Testis (tissue), 5 donors: Measurements from ENCODE around the gene GRIK1. TPM values are rescaled to one million over a fixed set of nuclear protein-coding genes. Genes with fewer than 3 reads are reported as not detected.

Experiments used
- DNase-seq: peaks from one replicate; pipeline ENCODE4 v3.0.0-alpha.2; 2019
- H3K27ac ChIP-seq, 2 donors: fragments of 200-600 bp; sonication (generic); one replicate each; pipeline ENCODE4 v1.5.1; 2019
- H3K27me3 ChIP-seq: fragments of 200-600 bp; sonication (generic); one replicate; pipeline ENCODE4 v1.5.1; 2019
- H3K36me3 ChIP-seq: fragments of 200-600 bp; sonication (generic); one replicate; pipeline ENCODE4 v1.5.1; 2017; ENCODE audit warnings: low read depth; ENCODE audit errors: missing control alignments
- H3K4me1 ChIP-seq: fragments of 200-600 bp; sonication (generic); one replicate; pipeline ENCODE4 v1.5.1; 2019
- H3K4me3 ChIP-seq, 2 donors: fragments of 200-600 bp; sonication (generic); one replicate each; pipeline ENCODE4 v1.5.1; 2017 to 2019
- H3K9me3 ChIP-seq: fragments of 200-600 bp; sonication (generic); one replicate; pipeline ENCODE4 v1.5.1; 2017
- POLR2A ChIP-seq: fragments of 450-650 bp; IDR thresholded peaks from one replicate; pipeline ENCODE4 v1.6.1; 2017; ENCODE audit warnings: antibody characterized with exemption, mild to moderate bottlenecking, moderate library complexity
- WGBS, 2 donors: methylation state at CpG; one replicate each; pipeline ENCODE4 v1.1.5; 2018; 5-methylcytosine and 5-hydroxymethylcytosine counted together
- intact Hi-C: fragments of 100-400 bp; cut with DNase I; formaldehyde crosslinking; loops from one replicate; pipeline ENCODE4 v1.15.1; 2023; ENCODE audit warnings: low total_unique reads
- long read RNA-seq, 2 donors: transcript quantifications; one replicate each; lab custom pipeline, GENCODE V29; 2026
- polyA plus RNA-seq: library from polyadenylated mRNA; stranded (reverse); fragments of 350-450 nt; fragmentation: Illumina TruSeq; extraction: RNeasy Lipid Tissue Mini Kit (QIAGEN cat#74804); gene quantifications from one replicate; pipeline ENCODE4 v1.2.3, GENCODE V29; 2014; ENCODE audit warnings: low read depth, low replicate concordance; ENCODE audit not compliant: insufficient read depth
- total RNA-seq, 2 donors: library from RNA; depleted of rRNA; stranded (reverse); fragments of >200 nt; gene quantifications; one replicate each; pipeline ENCODE4 v1.2.3, GENCODE V29; 2016
- TF ChIP-seq, protein P1 (sequence below), 3 experiments: fragments of 450-650 bp in 2 of 3; fragments of 200-600 bp in 1 of 3; sonication (generic) in 1 of 3; IDR thresholded peaks; one replicate each; pipeline ENCODE4 v1.5.1; 2016 to 2019; ENCODE audit warnings: antibody characterized with exemption in 3 of 3, mild to moderate bottlenecking in 2 of 3, moderate library complexity in 1 of 3

Gene GRIK1
- total RNA-seq (under 1 TPM; 0.08 to 0.25 TPM), polyA plus RNA-seq (0.20 TPM)
- long read RNA-seq, donor 1: 0 reads
- long read RNA-seq, donor 2: 0 reads

DNA sequence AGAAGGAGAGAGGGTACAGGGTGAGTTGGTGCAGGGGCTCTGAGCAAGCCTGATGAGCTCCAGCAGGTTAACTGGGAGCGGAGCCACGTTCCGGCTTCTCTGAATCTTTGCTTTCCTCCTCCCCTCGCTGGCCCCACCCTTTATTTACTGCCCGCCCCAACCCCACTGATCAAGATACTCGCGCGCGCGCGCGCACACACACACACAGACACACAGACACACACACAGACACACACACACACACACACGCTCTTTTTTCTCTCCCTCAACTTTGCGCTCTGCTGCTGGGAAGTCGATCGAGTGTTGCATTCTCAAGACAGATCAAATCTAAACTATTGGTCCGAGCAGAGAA is at the start of gene GRIK1:
Gene GRIK1, minus strand, starts transcription at position 73 of the 352 bp plus-strand sequence.
- no peak within 1 kb of the TSS for H3K27ac ChIP-seq
- TF ChIP-seq, protein P1, sequence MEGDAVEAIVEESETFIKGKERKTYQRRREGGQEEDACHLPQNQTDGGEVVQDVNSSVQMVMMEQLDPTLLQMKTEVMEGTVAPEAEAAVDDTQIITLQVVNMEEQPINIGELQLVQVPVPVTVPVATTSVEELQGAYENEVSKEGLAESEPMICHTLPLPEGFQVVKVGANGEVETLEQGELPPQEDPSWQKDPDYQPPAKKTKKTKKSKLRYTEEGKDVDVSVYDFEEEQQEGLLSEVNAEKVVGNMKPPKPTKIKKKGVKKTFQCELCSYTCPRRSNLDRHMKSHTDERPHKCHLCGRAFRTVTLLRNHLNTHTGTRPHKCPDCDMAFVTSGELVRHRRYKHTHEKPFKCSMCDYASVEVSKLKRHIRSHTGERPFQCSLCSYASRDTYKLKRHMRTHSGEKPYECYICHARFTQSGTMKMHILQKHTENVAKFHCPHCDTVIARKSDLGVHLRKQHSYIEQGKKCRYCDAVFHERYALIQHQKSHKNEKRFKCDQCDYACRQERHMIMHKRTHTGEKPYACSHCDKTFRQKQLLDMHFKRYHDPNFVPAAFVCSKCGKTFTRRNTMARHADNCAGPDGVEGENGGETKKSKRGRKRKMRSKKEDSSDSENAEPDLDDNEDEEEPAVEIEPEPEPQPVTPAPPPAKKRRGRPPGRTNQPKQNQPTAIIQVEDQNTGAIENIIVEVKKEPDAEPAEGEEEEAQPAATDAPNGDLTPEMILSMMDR (IDR thresholded peaks at IDR 0.05): no peak
- TF ChIP-seq POLR2A: no peak
- H3K4me3 ChIP-seq: peak within 1 kb of the TSS; percentile 4 to 22
- no peaks in the 10 kb centered on the region for H3K27me3 ChIP-seq
- no peaks in the 10 kb centered on the region for H3K36me3 ChIP-seq
- intact Hi-C loops: no loop called here
- H3K9me3 ChIP-seq: no peaks in the 10 kb centered on the region
- DNase-seq: peak; percentile 18
- WGBS, 2 donors: 2% methylated on average over 14 to 17 of the region's 17 CpGs
- H3K4me1 ChIP-seq: no peaks in the 10 kb centered on the region

DNA sequence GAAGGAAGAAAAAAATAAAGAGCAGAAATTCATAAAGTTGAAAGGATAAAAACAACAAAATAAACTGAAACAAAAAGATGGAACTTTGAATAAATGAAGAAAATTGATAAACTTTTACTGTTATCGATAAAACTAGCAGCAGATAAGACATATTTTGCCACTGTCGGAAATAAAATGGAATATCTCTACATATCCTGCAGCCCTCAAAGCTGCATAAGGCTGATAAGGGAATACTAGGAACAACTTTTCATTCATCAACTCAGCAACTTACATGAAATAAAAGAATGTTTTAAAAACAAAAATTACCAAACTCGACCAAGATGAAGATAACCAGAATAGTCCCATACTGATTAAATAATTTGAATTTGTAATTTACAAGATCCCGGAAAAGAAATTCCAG is 48.0 kb upstream of the GRIK1 start:
- no peak for DNase-seq

DNA sequence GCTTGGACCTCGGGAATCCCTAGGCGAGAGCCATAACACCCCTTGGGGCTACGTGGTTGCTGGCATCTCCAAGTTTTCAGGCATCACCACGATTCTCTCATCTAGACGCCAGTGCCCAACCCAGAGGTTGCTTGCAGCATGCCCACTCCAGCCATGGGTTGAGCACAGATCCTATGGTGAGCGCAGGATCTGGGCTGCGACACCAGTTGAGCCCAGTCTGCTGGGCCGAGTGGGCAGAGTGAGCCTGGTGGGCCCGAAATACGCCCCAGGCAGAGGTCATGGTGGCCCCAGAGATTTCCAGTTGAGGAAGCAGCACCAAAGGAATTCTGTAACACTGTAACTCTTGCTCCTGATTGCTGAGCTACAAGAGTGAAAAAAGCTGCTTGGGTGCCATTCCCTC is 46.1 kb upstream of the GRIK1 start:
- Histone ChIP-seq H3K27me3 (no peaks in the 10 kb centered on the region), H3K4me3 (no peak overlapping the region), H3K9me3 (no peaks in the 10 kb centered on the region), H3K4me1 (no peaks in the 10 kb centered on the region), H3K27ac (no peak overlapping the region), H3K36me3 (no peaks in the 10 kb centered on the region)
- 81 to 84% methylated on average over 8 to 10 of the region's 10 CpGs for WGBS, 2 donors
- intact Hi-C loops: no loop called here
- DNase-seq: no peak
- TF ChIP-seq POLR2A: no peak
- TF ChIP-seq, protein P1 (IDR thresholded peaks at IDR 0.05): no peak

More for the DNA sequence above, 48.0 kb upstream of the GRIK1 start:
- no peak overlapping the region for H3K27ac ChIP-seq
- H3K27me3 ChIP-seq: no peaks in the 10 kb centered on the region
- TF ChIP-seq POLR2A: no peak
- TF ChIP-seq, protein P1 (IDR thresholded peaks at IDR 0.05): no peak
- H3K4me1 ChIP-seq: no peaks in the 10 kb centered on the region
- no peak overlapping the region for H3K4me3 ChIP-seq
- intact Hi-C loops: no loop called here
- 68 to 81% methylated on average over 4 of the region's 4 CpGs for WGBS, 2 donors
- no peaks in the 10 kb centered on the region for H3K9me3 ChIP-seq
- no peaks in the 10 kb centered on the region for H3K36me3 ChIP-seq

DNA sequence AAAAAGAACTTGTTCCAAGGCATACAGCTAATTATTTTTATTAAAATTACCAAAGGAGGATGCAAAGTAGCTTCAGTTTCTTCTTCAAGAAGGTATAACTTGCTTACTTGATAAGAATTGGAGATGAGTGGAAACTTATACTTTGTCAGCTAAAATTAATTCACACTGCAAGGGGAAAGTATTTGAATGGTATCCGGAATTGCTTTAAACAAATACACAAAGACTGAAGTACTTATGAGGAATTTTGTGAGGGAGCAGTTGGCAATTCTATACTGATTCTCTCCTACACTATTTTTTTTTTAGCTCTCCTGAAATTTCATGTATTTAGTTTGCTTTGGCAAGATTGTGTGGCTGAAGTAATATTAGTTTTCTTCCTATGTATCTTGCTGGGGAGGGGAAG is 39.2 kb upstream of the GRIK1 start:
- Histone ChIP-seq H3K9me3 (no peaks in the 10 kb centered on the region), H3K36me3 (no peaks in the 10 kb centered on the region), H3K4me1 (no peaks in the 10 kb centered on the region), H3K27me3 (no peaks in the 10 kb centered on the region), H3K27ac (no peak overlapping the region), H3K4me3 (no peak overlapping the region)
- DNase-seq: no peak
- TF ChIP-seq, protein P1 (IDR thresholded peaks at IDR 0.05): no peak
- TF ChIP-seq POLR2A: no peak
- intact Hi-C loops: no loop called here
- WGBS, 2 donors: 79 to 85% methylated on average over 1 of the region's 1 CpG

DNA sequence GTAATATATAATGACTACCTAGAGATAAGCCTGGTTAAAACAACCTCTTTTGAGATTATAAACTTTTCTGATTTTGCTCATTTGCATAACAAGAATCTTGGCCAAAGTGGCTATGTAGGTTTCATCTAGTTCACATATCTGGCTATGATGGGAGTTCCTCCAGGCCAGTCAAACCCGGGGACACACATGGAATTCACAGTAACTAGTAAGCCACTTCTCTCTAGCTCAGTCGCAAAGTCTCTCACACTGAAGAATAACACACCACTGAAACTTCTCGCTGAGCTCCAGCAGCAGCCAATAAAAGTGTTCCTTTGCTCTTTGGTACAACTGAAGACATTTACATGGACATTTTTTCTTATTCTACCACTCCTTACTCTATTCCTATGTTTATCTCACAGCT is 36.0 kb upstream of the GRIK1 start:
- Histone ChIP-seq H3K27ac (no peak overlapping the region), H3K36me3 (no peaks in the 10 kb centered on the region), H3K4me3 (no peak overlapping the region), H3K9me3 (no peaks in the 10 kb centered on the region), H3K27me3 (no peaks in the 10 kb centered on the region), H3K4me1 (no peaks in the 10 kb centered on the region)
- TF ChIP-seq POLR2A: no peak
- TF ChIP-seq, protein P1 (IDR thresholded peaks at IDR 0.05): no peak
- intact Hi-C loops: no loop called here
- WGBS, 2 donors: 60 to 74% methylated on average over 3 of the region's 3 CpGs
- no peak for DNase-seq
